ENCODE data around the gene NINL.

NINL gene

GRCh38 chr20:25533920-25534700 lies 51.2 kb downstream of the NINL start:
- no peak for TF ChIP-seq SUZ12 (IDR thresholded peaks at IDR 0.05; ENCODE audit: extremely low read depth, insufficient read depth, insufficient read length)
- TF ChIP-seq YY1 (IDR thresholded peaks at IDR 0.05; ENCODE audit: insufficient read depth, insufficient read length): no peak
- no peak for TF ChIP-seq ZNF274 (IDR thresholded peaks at IDR 0.05; ENCODE audit: low read depth, low read length)
- H3K4me3 ChIP-seq (ENCODE audit: insufficient read length, low read depth): no peak overlapping the region
- no peak for DNase-seq (ENCODE audit: low read depth, low spot score)
- H3K27me3 ChIP-seq (ENCODE audit: insufficient read depth, insufficient read length): no peaks in the 10 kb centered on the region
- H3K9me3 ChIP-seq (ENCODE audit: insufficient read depth, low read length): peaks cover 12% of the 10 kb centered on the region; the same call in 1 of the 2 replicates
- H3K36me3 ChIP-seq (ENCODE audit: insufficient read depth, insufficient read length, low read length): peaks cover 7% of the 10 kb centered on the region
- no peak overlapping the region for H3K9ac ChIP-seq (ENCODE audit: insufficient read length, low read depth)
- H3K4me1 ChIP-seq (ENCODE audit: insufficient read depth, insufficient read length): peaks cover 6% of the 10 kb centered on the region

DNA sequence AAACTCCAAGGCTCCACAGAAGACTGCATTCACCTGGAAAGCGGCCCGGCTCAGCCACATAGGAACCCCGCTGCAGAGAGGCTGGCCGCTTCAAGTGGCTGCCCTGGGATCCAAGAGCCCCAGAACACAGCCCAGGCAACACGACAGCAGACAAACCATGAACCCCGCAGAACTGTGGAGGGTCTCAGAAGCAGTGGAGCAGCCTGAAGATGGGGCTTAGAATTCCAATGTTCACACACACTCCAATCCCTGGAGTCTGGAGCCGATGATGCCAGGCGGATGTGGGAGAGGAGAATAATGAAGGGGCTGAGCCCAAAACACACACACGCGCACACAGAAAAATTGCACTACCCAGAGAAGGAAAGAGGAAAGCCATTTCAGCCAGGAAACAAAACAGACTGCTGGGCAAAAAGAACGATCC lies 52.4 kb downstream of the NINL start:
- Histone ChIP-seq H3K9ac (ENCODE audit: insufficient read length, low read depth) (no peak overlapping the region), H3K27me3 (ENCODE audit: insufficient read depth, insufficient read length) (no peaks in the 10 kb centered on the region), H3K4me3 (ENCODE audit: insufficient read length, low read depth) (no peak overlapping the region), H3K36me3 (ENCODE audit: insufficient read depth, insufficient read length, low read length) (peaks cover 3% of the 10 kb centered on the region), H3K9me3 (ENCODE audit: insufficient read depth, low read length) (peaks cover 12% of the 10 kb centered on the region; the same call in 1 of the 2 replicates), H3K4me1 (ENCODE audit: insufficient read depth, insufficient read length) (peaks cover 4% of the 10 kb centered on the region)
- no peak for DNase-seq (ENCODE audit: low read depth, low spot score)
- TF ChIP-seq YY1 (IDR thresholded peaks at IDR 0.05; ENCODE audit: insufficient read depth, insufficient read length): no peak
- TF ChIP-seq ZNF274 (IDR thresholded peaks at IDR 0.05; ENCODE audit: low read depth, low read length): no peak
- no peak for TF ChIP-seq SUZ12 (IDR thresholded peaks at IDR 0.05; ENCODE audit: extremely low read depth, insufficient read depth, insufficient read length)

GRCh38 chr20:25532015-25532751 lies 53.1 kb downstream of the NINL start:
- Histone ChIP-seq H3K9ac (ENCODE audit: insufficient read length, low read depth) (no peak overlapping the region), H3K4me1 (ENCODE audit: insufficient read depth, insufficient read length) (peaks cover 4% of the 10 kb centered on the region), H3K4me3 (ENCODE audit: insufficient read length, low read depth) (no peak overlapping the region), H3K9me3 (ENCODE audit: insufficient read depth, low read length) (peaks cover 12% of the 10 kb centered on the region; the same call in 1 of the 2 replicates), H3K27me3 (ENCODE audit: insufficient read depth, insufficient read length) (no peaks in the 10 kb centered on the region), H3K36me3 (ENCODE audit: insufficient read depth, insufficient read length, low read length) (no peaks in the 10 kb centered on the region)
- DNase-seq (ENCODE audit: low read depth, low spot score): no peak
- TF ChIP-seq SUZ12 (IDR thresholded peaks at IDR 0.05; ENCODE audit: extremely low read depth, insufficient read depth, insufficient read length): no peak
- TF ChIP-seq YY1 (IDR thresholded peaks at IDR 0.05; ENCODE audit: insufficient read depth, insufficient read length): no peak
- TF ChIP-seq ZNF274 (IDR thresholded peaks at IDR 0.05; ENCODE audit: low read depth, low read length): no peak

GRCh38 chr20:25529295-25529951 lies 55.9 kb downstream of the NINL start:
- DNase-seq (ENCODE audit: low read depth, low spot score): no peak
- Histone ChIP-seq H3K27me3 (ENCODE audit: insufficient read depth, insufficient read length) (no peaks in the 10 kb centered on the region), H3K36me3 (ENCODE audit: insufficient read depth, insufficient read length, low read length) (peaks cover 13% of the 10 kb centered on the region), H3K4me3 (ENCODE audit: insufficient read length, low read depth) (no peak overlapping the region), H3K9me3 (ENCODE audit: insufficient read depth, low read length) (peaks cover 12% of the 10 kb centered on the region; the same call in 1 of the 2 replicates), H3K9ac (ENCODE audit: insufficient read length, low read depth) (no peak overlapping the region), H3K4me1 (ENCODE audit: insufficient read depth, insufficient read length) (peaks cover 4% of the 10 kb centered on the region)
- TF ChIP-seq ZNF274 (IDR thresholded peaks at IDR 0.05; ENCODE audit: low read depth, low read length) (no peak), YY1 (IDR thresholded peaks at IDR 0.05; ENCODE audit: insufficient read depth, insufficient read length) (no peak), SUZ12 (IDR thresholded peaks at IDR 0.05; ENCODE audit: extremely low read depth, insufficient read depth, insufficient read length) (no peak)

GRCh38 chr20:25527949-25528348 lies 57.4 kb downstream of the NINL start:
- peaks cover 4% of the 10 kb centered on the region for H3K4me1 ChIP-seq (ENCODE audit: insufficient read depth, insufficient read length)
- no peaks in the 10 kb centered on the region for H3K27me3 ChIP-seq (ENCODE audit: insufficient read depth, insufficient read length)
- H3K4me3 ChIP-seq (ENCODE audit: insufficient read length, low read depth): no peak overlapping the region
- peaks cover 22% of the 10 kb centered on the region for H3K36me3 ChIP-seq (ENCODE audit: insufficient read depth, insufficient read length, low read length)
- peaks cover 12% of the 10 kb centered on the region; the same call in 1 of the 2 replicates for H3K9me3 ChIP-seq (ENCODE audit: insufficient read depth, low read length)
- TF ChIP-seq SUZ12 (IDR thresholded peaks at IDR 0.05; ENCODE audit: extremely low read depth, insufficient read depth, insufficient read length) (no peak), YY1 (IDR thresholded peaks at IDR 0.05; ENCODE audit: insufficient read depth, insufficient read length) (no peak), ZNF274 (IDR thresholded peaks at IDR 0.05; ENCODE audit: low read depth, low read length) (no peak)
- no peak overlapping the region for H3K9ac ChIP-seq (ENCODE audit: insufficient read length, low read depth)
- DNase-seq (ENCODE audit: low read depth, low spot score): no peak

GRCh38 chr20:25526446-25526845 lies 58.9 kb downstream of the NINL start:
- DNase-seq (ENCODE audit: low read depth, low spot score): no peak
- H3K9ac ChIP-seq (ENCODE audit: insufficient read length, low read depth): no peak overlapping the region
- no peaks in the 10 kb centered on the region for H3K27me3 ChIP-seq (ENCODE audit: insufficient read depth, insufficient read length)
- no peaks in the 10 kb centered on the region for H3K4me1 ChIP-seq (ENCODE audit: insufficient read depth, insufficient read length)
- TF ChIP-seq YY1 (IDR thresholded peaks at IDR 0.05; ENCODE audit: insufficient read depth, insufficient read length): no peak
- no peak for TF ChIP-seq ZNF274 (IDR thresholded peaks at IDR 0.05; ENCODE audit: low read depth, low read length)
- no peak for TF ChIP-seq SUZ12 (IDR thresholded peaks at IDR 0.05; ENCODE audit: extremely low read depth, insufficient read depth, insufficient read length)
- H3K9me3 ChIP-seq (ENCODE audit: insufficient read depth, low read length): 0 out of 2 replicates have a peak, but pooled peaks cover under 1% of the 10 kb centered on the region
- H3K4me3 ChIP-seq (ENCODE audit: insufficient read length, low read depth): no peak overlapping the region
- H3K36me3 ChIP-seq (ENCODE audit: insufficient read depth, insufficient read length, low read length): peaks cover 32% of the 10 kb centered on the region
